Lung (tissue), 12 donors: ENCODE measurements around the gene SCAANT1. TPM values are rescaled to one million over a fixed set of nuclear protein-coding genes. Genes with fewer than 3 reads are reported as not detected.

Experiments
- ATAC-seq: fragments of 200-7000 bp; cut with Tn5 transposase; one replicate; pipeline ENCODE4 v1.9.1; 2020; ENCODE audit warnings: moderate number of reproducible peaks; ENCODE audit not compliant: insufficient read depth, low FRiP score
- DNase-seq, 3 donors: peaks; one replicate each; pipeline ENCODE4 v3.0.0-alpha.2; 2013 to 2017
- H3K27ac ChIP-seq, 2 donors: one replicate each; pipeline ENCODE4 v1.5.1; 2013; ENCODE audit warnings: mild to moderate bottlenecking in 2 of 2, moderate library complexity in 2 of 2, control low read depth in 1 of 2, inconsistent platforms in 1 of 2, low read depth in 1 of 2, low read length in 1 of 2
- H3K27me3 ChIP-seq, 3 donors: one replicate each; pipeline ENCODE4 v1.5.1; 2013; ENCODE audit warnings: low read length in 2 of 3; ENCODE audit not compliant: control insufficient read depth in 3 of 3, insufficient read depth in 3 of 3
- H3K36me3 ChIP-seq, 4 donors: one replicate each; pipeline ENCODE4 v1.5.1; 2013; ENCODE audit warnings: low read length in 4 of 4, mild to moderate bottlenecking in 1 of 4, moderate library complexity in 1 of 4; ENCODE audit not compliant: control insufficient read depth in 4 of 4, insufficient read depth in 4 of 4
- H3K4me1 ChIP-seq, 5 donors: one replicate each; pipeline ENCODE4 v1.5.1; 2013; ENCODE audit warnings: low read length in 5 of 5, mild to moderate bottlenecking in 2 of 5, moderate library complexity in 1 of 5; ENCODE audit not compliant: control insufficient read depth in 5 of 5, insufficient read depth in 5 of 5
- H3K4me3 ChIP-seq: one replicate; pipeline ENCODE4 v1.5.1; 2013; ENCODE audit warnings: mild to moderate bottlenecking, control low read depth, moderate library complexity
- H3K9ac ChIP-seq, 2 donors: one replicate each; pipeline ENCODE4 v1.5.1; 2013; ENCODE audit warnings: low read length in 2 of 2, control low read depth in 1 of 2; ENCODE audit not compliant: insufficient read depth in 1 of 2
- H3K9me3 ChIP-seq, 4 donors: one replicate each; pipeline ENCODE4 v1.5.1; 2013; ENCODE audit warnings: low read length in 3 of 4, mild to moderate bottlenecking in 1 of 4, moderate library complexity in 1 of 4; ENCODE audit not compliant: control insufficient read depth in 4 of 4, insufficient read depth in 3 of 4
- WGBS, 2 donors: extraction: QIAGEN DNeasy Blood & Tissue Kit; methylation state at CpG; one replicate each; pipeline ENCODE4 v1.1.7; 2013; 5-methylcytosine and 5-hydroxymethylcytosine counted together
- polyA plus RNA-seq, 2 donors: library from polyadenylated mRNA; stranded (reverse); fragments of 200-250 nt; gene quantifications; one replicate each; pipeline ENCODE4 v1.2.1, GENCODE V29; 2013
- total RNA-seq, 2 donors: library from RNA; depleted of rRNA in 1 of 2; stranded (reverse); fragments of >200 nt in 1 of 2; gene quantifications; one replicate each; pipeline ENCODE4 v1.2.1, GENCODE V29; 2014 to 2021
- TF ChIP-seq, protein P1 (sequence below): IDR thresholded peaks from 2 replicates; pipeline ENCODE4 v1.5.1; 2012; ENCODE audit warnings: mild to moderate bottlenecking; ENCODE audit errors: control extremely low read depth, extremely low read depth
- donor health status: control.
- donor health status: control.
- donor health status: Bipolar disorder and iron deficiency.
- donor health status: healthy.
- donor health status: DM: yes; HTN: yes; CAD: no.

Gene SCAANT1
- total and polyA plus RNA-seq, 4 donors: not detected

DNA sequence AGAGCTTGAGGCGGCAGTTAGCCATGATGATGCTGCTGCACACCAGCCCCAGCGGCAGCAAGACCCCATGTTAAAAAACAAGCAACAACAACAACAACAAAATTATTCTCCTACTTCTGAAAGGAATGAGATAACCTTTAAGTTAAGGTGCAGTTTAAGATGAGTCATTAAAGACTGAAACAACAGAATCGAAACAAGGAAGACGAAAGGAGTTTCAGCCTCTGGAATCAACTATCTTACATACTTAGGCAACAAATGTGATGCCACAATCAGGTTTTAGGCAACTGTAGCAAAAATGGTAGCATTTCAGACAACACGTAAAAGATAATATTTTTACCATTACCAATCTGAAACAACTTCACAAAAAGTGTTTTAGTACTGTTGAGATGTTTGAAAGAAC is 12.2 kb downstream of the SCAANT1 start:
- no peak overlapping the region for H3K9ac ChIP-seq
- TF ChIP-seq, protein P1, sequence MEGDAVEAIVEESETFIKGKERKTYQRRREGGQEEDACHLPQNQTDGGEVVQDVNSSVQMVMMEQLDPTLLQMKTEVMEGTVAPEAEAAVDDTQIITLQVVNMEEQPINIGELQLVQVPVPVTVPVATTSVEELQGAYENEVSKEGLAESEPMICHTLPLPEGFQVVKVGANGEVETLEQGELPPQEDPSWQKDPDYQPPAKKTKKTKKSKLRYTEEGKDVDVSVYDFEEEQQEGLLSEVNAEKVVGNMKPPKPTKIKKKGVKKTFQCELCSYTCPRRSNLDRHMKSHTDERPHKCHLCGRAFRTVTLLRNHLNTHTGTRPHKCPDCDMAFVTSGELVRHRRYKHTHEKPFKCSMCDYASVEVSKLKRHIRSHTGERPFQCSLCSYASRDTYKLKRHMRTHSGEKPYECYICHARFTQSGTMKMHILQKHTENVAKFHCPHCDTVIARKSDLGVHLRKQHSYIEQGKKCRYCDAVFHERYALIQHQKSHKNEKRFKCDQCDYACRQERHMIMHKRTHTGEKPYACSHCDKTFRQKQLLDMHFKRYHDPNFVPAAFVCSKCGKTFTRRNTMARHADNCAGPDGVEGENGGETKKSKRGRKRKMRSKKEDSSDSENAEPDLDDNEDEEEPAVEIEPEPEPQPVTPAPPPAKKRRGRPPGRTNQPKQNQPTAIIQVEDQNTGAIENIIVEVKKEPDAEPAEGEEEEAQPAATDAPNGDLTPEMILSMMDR: no peak
- H3K27ac ChIP-seq: no peak overlapping the region
- ATAC-seq: no peak
- 92 to 94% methylated on average over 5 of the region's 5 CpGs for WGBS, 2 donors
- H3K27me3 ChIP-seq: no peaks in the 10 kb centered on the region
- no peaks in the 10 kb centered on the region for H3K9me3 ChIP-seq
- no peak overlapping the region for H3K4me3 ChIP-seq
- peaks cover 0 to 9% (median 4%) of the 10 kb centered on the region in 5 donors for H3K4me1 ChIP-seq
- H3K36me3 ChIP-seq: peaks cover 0 to 13% (median 4%) of the 10 kb centered on the region in 4 donors
- DNase-seq: no peak

DNA sequence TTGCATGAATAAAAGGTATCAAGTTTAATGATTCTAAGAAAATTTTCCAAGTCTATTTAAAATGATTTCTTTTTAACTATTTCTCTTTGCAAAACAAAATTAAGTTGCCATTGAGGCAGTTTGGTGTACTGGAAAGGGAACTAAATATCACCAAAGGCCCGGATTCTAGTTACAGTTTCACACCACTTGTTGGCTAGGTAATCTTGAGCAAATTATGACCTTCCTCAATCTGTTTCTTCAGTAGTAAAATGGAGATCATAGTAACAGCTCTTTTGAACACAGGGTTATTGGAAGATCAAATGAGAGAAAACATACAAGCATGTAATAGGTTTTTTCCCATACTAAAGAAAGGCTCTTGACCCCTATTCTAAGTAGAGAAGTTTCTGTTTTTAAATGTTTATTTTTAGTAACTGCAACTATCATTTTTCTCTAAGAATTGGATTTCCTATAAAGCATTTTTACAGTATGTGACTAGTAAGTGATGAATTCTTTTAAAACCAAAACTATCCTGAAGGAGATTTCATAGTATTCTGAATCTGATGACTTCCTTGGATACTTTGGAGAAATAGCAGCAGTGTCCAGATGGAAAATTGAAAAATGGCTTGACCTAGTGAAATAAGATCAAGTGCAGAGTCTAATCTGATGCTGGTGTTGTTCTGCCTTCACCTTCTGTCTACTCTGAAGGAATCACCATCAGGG is 15.7 kb downstream of the SCAANT1 start:
- Histone ChIP-seq H3K27me3 (no peaks in the 10 kb centered on the region), H3K9me3 (no peaks in the 10 kb centered on the region), H3K27ac (no peak overlapping the region), H3K4me3 (no peak overlapping the region), H3K36me3 (peaks cover 0 to 12% (median 5%) of the 10 kb centered on the region in 4 donors), H3K9ac (no peak overlapping the region), H3K4me1 (peaks cover 0 to 9% (median 4%) of the 10 kb centered on the region in 5 donors)
- DNase-seq: no peak
- WGBS, 2 donors: 35 to 66% methylated on average over 1 of the region's 1 CpG
- TF ChIP-seq, protein P1: no peak
- ATAC-seq: no peak

DNA sequence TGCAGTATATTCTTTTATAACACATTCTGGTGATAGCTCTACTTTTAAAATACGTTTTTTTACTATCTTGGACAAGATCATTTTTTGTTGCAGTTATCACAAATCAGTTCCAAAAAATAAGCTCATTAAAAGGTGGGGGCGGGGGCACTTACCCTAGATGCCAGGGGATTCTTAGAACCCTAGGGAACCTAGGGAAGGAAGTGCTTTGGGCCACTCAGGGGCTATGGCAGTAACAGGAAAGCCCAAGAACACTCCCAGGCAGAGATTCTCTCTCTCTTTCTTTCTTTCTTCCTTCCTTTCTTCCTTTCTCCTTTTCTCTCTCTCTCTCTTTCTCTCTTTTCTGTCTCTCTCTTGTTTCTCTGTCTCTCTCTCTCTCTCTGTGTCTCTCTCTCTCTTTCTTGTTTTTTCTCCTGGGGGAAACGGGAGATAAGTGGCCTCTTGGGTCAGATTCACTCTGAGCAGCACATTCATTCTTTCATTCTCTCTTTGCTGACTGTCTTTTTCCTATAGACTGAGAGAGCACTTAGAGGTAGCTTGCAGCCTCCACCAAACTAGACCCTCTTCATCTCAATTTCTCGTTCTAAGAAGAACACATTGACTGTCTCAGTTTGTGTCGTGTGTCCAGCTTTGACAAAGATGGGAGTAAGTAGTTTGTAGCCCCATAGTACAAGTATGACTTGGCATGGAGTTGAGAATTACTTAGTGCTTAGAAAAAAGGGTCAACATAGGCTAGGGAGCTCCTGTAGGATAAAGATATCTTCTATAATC is 16.6 kb downstream of the SCAANT1 start:
- DNase-seq (no peak), ATAC-seq (no peak)
- Histone ChIP-seq H3K9ac (no peak overlapping the region), H3K4me1 (peaks cover 0 to 9% (median 4%) of the 10 kb centered on the region in 5 donors), H3K27me3 (no peaks in the 10 kb centered on the region), H3K27ac (no peak overlapping the region), H3K4me3 (no peak overlapping the region), H3K36me3 (peaks cover 0 to 14% (median 5%) of the 10 kb centered on the region in 4 donors), H3K9me3 (no peaks in the 10 kb centered on the region)
- 75 to 88% methylated on average over 5 of the region's 5 CpGs for WGBS, 2 donors
- TF ChIP-seq, protein P1: no peak
